ENCODE data around the gene NEGR1. TPM values are rescaled to one million over a fixed set of nuclear protein-coding genes. Genes with fewer than 3 reads are reported as not detected.

NEGR1 gene
- total and polyA plus RNA-seq, 4 donors = 0.08 to 0.14 (median 0.12) TPM; not detected in 1

DNA sequence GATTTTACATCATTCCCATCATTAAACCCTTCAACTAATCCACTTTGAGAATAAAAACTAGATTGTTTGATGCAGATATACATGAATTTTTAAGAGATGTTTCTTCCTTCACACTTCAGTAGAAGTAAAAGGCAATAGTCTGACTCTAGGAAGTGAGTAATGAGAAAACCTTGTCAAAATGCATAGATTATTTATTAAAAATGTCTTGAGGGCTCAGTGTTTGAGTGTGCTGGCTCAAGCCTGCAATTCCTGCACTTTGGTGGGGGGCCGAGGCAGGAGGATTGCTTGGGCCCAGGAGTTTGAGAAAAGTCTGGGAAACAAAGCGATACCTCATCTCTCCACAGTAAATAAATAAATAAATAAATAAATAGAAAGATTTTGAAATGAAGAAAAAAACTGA lies 177.1 kb downstream of the NEGR1 start:
- no peak for TF ChIP-seq SP1 (IDR thresholded peaks at IDR 0.05)
- TF ChIP-seq FOXA2 (IDR thresholded peaks at IDR 0.05) = no peak
- TF ChIP-seq YY1 (IDR thresholded peaks at IDR 0.05) = no peak
- no peak for TF ChIP-seq HNF4A (conservative IDR thresholded peaks at IDR 0.05)
- TF ChIP-seq RXRA (IDR thresholded peaks at IDR 0.05) = no peak
- TF ChIP-seq, protein P1, sequence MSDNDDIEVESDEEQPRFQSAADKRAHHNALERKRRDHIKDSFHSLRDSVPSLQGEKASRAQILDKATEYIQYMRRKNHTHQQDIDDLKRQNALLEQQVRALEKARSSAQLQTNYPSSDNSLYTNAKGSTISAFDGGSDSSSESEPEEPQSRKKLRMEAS (IDR thresholded peaks at IDR 0.05) = no peak
- TF ChIP-seq RAD21 (IDR thresholded peaks at IDR 0.05) = no peak
- TF ChIP-seq, protein P2, sequence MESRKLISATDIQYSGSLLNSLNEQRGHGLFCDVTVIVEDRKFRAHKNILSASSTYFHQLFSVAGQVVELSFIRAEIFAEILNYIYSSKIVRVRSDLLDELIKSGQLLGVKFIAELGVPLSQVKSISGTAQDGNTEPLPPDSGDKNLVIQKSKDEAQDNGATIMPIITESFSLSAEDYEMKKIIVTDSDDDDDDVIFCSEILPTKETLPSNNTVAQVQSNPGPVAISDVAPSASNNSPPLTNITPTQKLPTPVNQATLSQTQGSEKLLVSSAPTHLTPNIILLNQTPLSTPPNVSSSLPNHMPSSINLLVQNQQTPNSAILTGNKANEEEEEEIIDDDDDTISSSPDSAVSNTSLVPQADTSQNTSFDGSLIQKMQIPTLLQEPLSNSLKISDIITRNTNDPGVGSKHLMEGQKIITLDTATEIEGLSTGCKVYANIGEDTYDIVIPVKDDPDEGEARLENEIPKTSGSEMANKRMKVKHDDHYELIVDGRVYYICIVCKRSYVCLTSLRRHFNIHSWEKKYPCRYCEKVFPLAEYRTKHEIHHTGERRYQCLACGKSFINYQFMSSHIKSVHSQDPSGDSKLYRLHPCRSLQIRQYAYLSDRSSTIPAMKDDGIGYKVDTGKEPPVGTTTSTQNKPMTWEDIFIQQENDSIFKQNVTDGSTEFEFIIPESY (IDR thresholded peaks at IDR 0.05) = no peak
- TF ChIP-seq EGR1 (IDR thresholded peaks at IDR 0.05; ENCODE audit: low read depth in 2 of 2) = no peak
- TF ChIP-seq, protein P3, sequence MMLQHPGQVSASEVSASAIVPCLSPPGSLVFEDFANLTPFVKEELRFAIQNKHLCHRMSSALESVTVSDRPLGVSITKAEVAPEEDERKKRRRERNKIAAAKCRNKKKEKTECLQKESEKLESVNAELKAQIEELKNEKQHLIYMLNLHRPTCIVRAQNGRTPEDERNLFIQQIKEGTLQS (IDR thresholded peaks at IDR 0.05) = no peak
- TF ChIP-seq, protein P4, sequence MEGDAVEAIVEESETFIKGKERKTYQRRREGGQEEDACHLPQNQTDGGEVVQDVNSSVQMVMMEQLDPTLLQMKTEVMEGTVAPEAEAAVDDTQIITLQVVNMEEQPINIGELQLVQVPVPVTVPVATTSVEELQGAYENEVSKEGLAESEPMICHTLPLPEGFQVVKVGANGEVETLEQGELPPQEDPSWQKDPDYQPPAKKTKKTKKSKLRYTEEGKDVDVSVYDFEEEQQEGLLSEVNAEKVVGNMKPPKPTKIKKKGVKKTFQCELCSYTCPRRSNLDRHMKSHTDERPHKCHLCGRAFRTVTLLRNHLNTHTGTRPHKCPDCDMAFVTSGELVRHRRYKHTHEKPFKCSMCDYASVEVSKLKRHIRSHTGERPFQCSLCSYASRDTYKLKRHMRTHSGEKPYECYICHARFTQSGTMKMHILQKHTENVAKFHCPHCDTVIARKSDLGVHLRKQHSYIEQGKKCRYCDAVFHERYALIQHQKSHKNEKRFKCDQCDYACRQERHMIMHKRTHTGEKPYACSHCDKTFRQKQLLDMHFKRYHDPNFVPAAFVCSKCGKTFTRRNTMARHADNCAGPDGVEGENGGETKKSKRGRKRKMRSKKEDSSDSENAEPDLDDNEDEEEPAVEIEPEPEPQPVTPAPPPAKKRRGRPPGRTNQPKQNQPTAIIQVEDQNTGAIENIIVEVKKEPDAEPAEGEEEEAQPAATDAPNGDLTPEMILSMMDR (IDR thresholded peaks at IDR 0.05; ENCODE audit: low read depth, low read length, missing input control) = no peak
- TF ChIP-seq FOXA1 (IDR thresholded peaks at IDR 0.05) = no peak
- no peak for TF ChIP-seq HNF4G (IDR thresholded peaks at IDR 0.05)
- TF ChIP-seq JUND (IDR thresholded peaks at IDR 0.05) = no peak
- no peak for TF ChIP-seq NR2F2 (IDR thresholded peaks at IDR 0.05)
- TF ChIP-seq, protein P5, sequence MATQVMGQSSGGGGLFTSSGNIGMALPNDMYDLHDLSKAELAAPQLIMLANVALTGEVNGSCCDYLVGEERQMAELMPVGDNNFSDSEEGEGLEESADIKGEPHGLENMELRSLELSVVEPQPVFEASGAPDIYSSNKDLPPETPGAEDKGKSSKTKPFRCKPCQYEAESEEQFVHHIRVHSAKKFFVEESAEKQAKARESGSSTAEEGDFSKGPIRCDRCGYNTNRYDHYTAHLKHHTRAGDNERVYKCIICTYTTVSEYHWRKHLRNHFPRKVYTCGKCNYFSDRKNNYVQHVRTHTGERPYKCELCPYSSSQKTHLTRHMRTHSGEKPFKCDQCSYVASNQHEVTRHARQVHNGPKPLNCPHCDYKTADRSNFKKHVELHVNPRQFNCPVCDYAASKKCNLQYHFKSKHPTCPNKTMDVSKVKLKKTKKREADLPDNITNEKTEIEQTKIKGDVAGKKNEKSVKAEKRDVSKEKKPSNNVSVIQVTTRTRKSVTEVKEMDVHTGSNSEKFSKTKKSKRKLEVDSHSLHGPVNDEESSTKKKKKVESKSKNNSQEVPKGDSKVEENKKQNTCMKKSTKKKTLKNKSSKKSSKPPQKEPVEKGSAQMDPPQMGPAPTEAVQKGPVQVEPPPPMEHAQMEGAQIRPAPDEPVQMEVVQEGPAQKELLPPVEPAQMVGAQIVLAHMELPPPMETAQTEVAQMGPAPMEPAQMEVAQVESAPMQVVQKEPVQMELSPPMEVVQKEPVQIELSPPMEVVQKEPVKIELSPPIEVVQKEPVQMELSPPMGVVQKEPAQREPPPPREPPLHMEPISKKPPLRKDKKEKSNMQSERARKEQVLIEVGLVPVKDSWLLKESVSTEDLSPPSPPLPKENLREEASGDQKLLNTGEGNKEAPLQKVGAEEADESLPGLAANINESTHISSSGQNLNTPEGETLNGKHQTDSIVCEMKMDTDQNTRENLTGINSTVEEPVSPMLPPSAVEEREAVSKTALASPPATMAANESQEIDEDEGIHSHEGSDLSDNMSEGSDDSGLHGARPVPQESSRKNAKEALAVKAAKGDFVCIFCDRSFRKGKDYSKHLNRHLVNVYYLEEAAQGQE (IDR thresholded peaks at IDR 0.05) = no peak
- TF ChIP-seq TAF1 (conservative IDR thresholded peaks at IDR 0.05) = no peak
- no peak for TF ChIP-seq GABPA (IDR thresholded peaks at IDR 0.05 in 1 of 2, conservative IDR thresholded peaks at IDR 0.05 in 1 of 2)
- DNase-seq (ENCODE audit: low spot score) = no peak
- peaks cover 0 to 3% (median 0%) of the 10 kb centered on the region in 4 donors for H3K27me3 ChIP-seq (ENCODE audit: control insufficient read depth in 4 of 4, insufficient read depth in 4 of 4, low read length in 3 of 4)
- H3K9ac ChIP-seq (ENCODE audit: low read depth in 1 of 2, low read length in 2 of 2) = no peak overlapping the region
- no peaks in the 10 kb centered on the region for H3K36me3 ChIP-seq (ENCODE audit: control insufficient read depth in 4 of 4, insufficient read depth in 3 of 4, low read depth in 1 of 4, low read length in 3 of 4)
- no peaks in the 10 kb centered on the region for H3K4me1 ChIP-seq (ENCODE audit: control insufficient read depth in 4 of 4, insufficient read depth in 4 of 4, low read length in 3 of 4)
- WGBS = 87% methylated on average over 2 of the region's 2 CpGs
- H3K4me3 ChIP-seq (ENCODE audit: low read depth in 1 of 3, low read length in 3 of 3) = no peak overlapping the region
- H3K9me3 ChIP-seq (ENCODE audit: control insufficient read depth in 4 of 4, low read length in 3 of 4) = no peaks in the 10 kb centered on the region
- no peak overlapping the region for H3K27ac ChIP-seq (ENCODE audit: low read depth in 1 of 2, low read length in 2 of 2)
